ENCODE results near the gene PRR22.

PRR22 gene

GRCh38 chr19:5811117-5811516 lies 26.6 kb upstream of the PRR22 start:
- DNase-seq: no peak

GRCh38 chr19:5809469-5809868 lies 24.9 kb upstream of the PRR22 start:
- no peak for DNase-seq

- no peak for DNase-seq
Observed at GRCh38 chr19:5809053-5809452, 24.5 kb upstream of the PRR22 start.

GRCh38 chr19:5808120-5808816 lies 23.7 kb upstream of the PRR22 start:
- no peak for DNase-seq

GRCh38 chr19:5806905-5807304 lies 22.4 kb upstream of the PRR22 start:
- no peak for DNase-seq

GRCh38 chr19:5806133-5806489 lies 21.6 kb upstream of the PRR22 start:
- DNase-seq: no peak

- peak in 3 of 4 experiments; percentile 32 to 70 (median 33) for DNase-seq
Observed at GRCh38 chr19:5805462-5806132, 21.1 kb upstream of the PRR22 start.

GRCh38 chr19:5804516-5805461 lies 20.2 kb upstream of the PRR22 start, which contains the start of gene NRTN:
TSS of gene NRTN (plus strand) at chr19:5805067. CDS start at chr19:5824166, 19,099 bp downstream.
- peak in 2 of 4 experiments; percentile 16 to 64 for DNase-seq

GRCh38 chr19:5803752-5804515 lies 19.4 kb upstream of the PRR22 start:
- peak; percentile 82 to 94 (median 90) for DNase-seq

- no peak for DNase-seq
Observed at GRCh38 chr19:5803441-5803751, 18.9 kb upstream of the PRR22 start.

GRCh38 chr19:5801796-5802619 lies 17.5 kb upstream of the PRR22 start:
- DNase-seq: no peak

- no peak for DNase-seq
Observed at GRCh38 chr19:5800361-5801270, 16.1 kb upstream of the PRR22 start.

GRCh38 chr19:5799247-5800241 lies 15.0 kb upstream of the PRR22 start:
- no peak for DNase-seq

GRCh38 chr19:5798244-5798643 lies 13.7 kb upstream of the PRR22 start:
- DNase-seq: no peak

GRCh38 chr19:5795382-5795919 lies 10.9 kb upstream of the PRR22 start:
- no peak for DNase-seq

- no peak for DNase-seq
Observed at GRCh38 chr19:5793188-5793587, 8.6 kb upstream of the PRR22 start.

- no peak for DNase-seq
Observed at GRCh38 chr19:5792224-5792623, 7.7 kb upstream of the PRR22 start.

GRCh38 chr19:5790559-5791520 lies 6.3 kb upstream of the PRR22 start, which contains the start of gene DUS3L:
TSS of gene DUS3L (minus strand) at chr19:5791163. CDS start at chr19:5791141, 22 bp downstream.
- DNase-seq: peak; percentile 87 to 92 (median 88)
